H1 (cell line): ENCODE measurements around the gene ADGRG2. TPM values are rescaled to one million over a fixed set of nuclear protein-coding genes. Genes with fewer than 3 reads are reported as not detected.

Source experiments
- CTCF ChIA-PET: fragments of 300-600 bp; sonication (Branson Sonifier 250); formaldehyde crosslinking; loops from one replicate; lab custom pipeline; 2021; ENCODE audit not compliant: partially characterized antibody; lab: Charles Lee
- POLR2A ChIA-PET: fragments of 300-600 bp; sonication (Branson Sonifier 250); formaldehyde crosslinking; loops from one replicate; lab custom pipeline; 2021; ENCODE audit warnings: inconsistent platforms; ENCODE audit not compliant: partially characterized antibody; lab: Charles Lee
- DNase-seq, 2 experiments: peaks; one replicate each; pipeline versions ENCODE4 v3.0.0 to v3.0.0-alpha.2; 2010 to 2022; ENCODE audit warnings: low spot score in 2 of 2, low read depth in 1 of 2, mixed read lengths in 1 of 2
- FAIRE-seq: peaks from 2 replicates; lab custom pipeline; 2011; peaks lifted over from hg19 to GRCh38; lab: Jason Lieb, UNC
- H2AFZ ChIP-seq: 2 replicates; pipeline ENCODE4 v1.8.1; 2012; ENCODE audit warnings: low read length, inconsistent platforms
- H2AK5ac ChIP-seq: 2 replicates; pipeline ENCODE4 v1.6.1; 2013; ENCODE audit warnings: low read depth, low read length
- H2BK120ac ChIP-seq: replicated peaks from 2 replicates; pipeline ENCODE3; 2013; ENCODE audit warnings: low read depth, low read length, inconsistent platforms
- H2BK12ac ChIP-seq: 2 replicates; pipeline ENCODE4 v1.6.1; 2013; ENCODE audit warnings: low read depth, low read length
- H2BK15ac ChIP-seq: 2 replicates; pipeline ENCODE4 v1.6.1; 2013; ENCODE audit warnings: low read length
- H2BK20ac ChIP-seq: 2 replicates; pipeline ENCODE4 v1.6.1; 2013; ENCODE audit warnings: low read length
- H2BK5ac ChIP-seq: 2 replicates; pipeline ENCODE4 v1.6.1; 2013; ENCODE audit warnings: low read depth, low read length
- H3K14ac ChIP-seq: 2 replicates; pipeline ENCODE4 v1.6.1; 2013; ENCODE audit warnings: inconsistent platforms; ENCODE audit not compliant: insufficient read length
- H3K18ac ChIP-seq: 2 replicates; pipeline ENCODE4 v1.6.1; 2013; ENCODE audit warnings: low read length; ENCODE audit errors: extremely low read depth
- H3K23ac ChIP-seq: 2 replicates; pipeline ENCODE4 v1.6.1; 2013; ENCODE audit warnings: inconsistent platforms; ENCODE audit not compliant: insufficient read length
- H3K23me2 ChIP-seq: 2 replicates; pipeline ENCODE4 v1.6.1; 2013; ENCODE audit warnings: low read depth, low read length
- H3K27ac ChIP-seq: 2 replicates; pipeline ENCODE4 v1.6.1; 2011; ENCODE audit warnings: low read depth, low read length, inconsistent platforms
- H3K27me3 ChIP-seq, 4 experiments: replicated peaks in 1 of 4; 1 replicate in 1 of 4; 2 replicates in 3 of 4; pipeline versions ENCODE4 v1.6.1 to v1.8.1; 2011 to 2013; ENCODE audit warnings: low read length in 3 of 4, mild to moderate bottlenecking in 3 of 4, inconsistent platforms in 2 of 4, mixed read lengths in 2 of 4, moderate library complexity in 1 of 4; ENCODE audit not compliant: control insufficient read depth in 3 of 4, insufficient read depth in 3 of 4; ENCODE audit errors: extremely low read depth in 1 of 4
- H3K36me3 ChIP-seq, 4 experiments: 2 replicates each; pipeline versions ENCODE4 v1.6.1 to v1.8.1; 2011 to 2013; ENCODE audit warnings: mild to moderate bottlenecking in 4 of 4, low read length in 3 of 4, moderate library complexity in 2 of 4, control low read depth in 1 of 4, inconsistent platforms in 1 of 4; ENCODE audit not compliant: insufficient read depth in 4 of 4, control insufficient read depth in 2 of 4
- H3K4ac ChIP-seq: replicated peaks from 2 replicates; pipeline ENCODE3; 2013; ENCODE audit warnings: low read length, low read depth, mixed read lengths, inconsistent platforms; ENCODE audit not compliant: insufficient read length
- H3K4me1 ChIP-seq, 4 experiments: replicated peaks in 1 of 4; 1 replicate in 1 of 4; 2 replicates in 3 of 4; pipeline versions ENCODE4 v1.6.1 to v1.8.1; 2011 to 2013; ENCODE audit warnings: low read length in 3 of 4, inconsistent platforms in 2 of 4, mixed read lengths in 1 of 4; ENCODE audit not compliant: insufficient read depth in 4 of 4, control insufficient read depth in 3 of 4
- H3K4me2 ChIP-seq, 2 experiments: 2 replicates each; pipeline versions ENCODE4 v1.6.1 to v1.8.1; 2011 to 2013; ENCODE audit warnings: low read depth in 2 of 2, low read length in 2 of 2, control low read depth in 1 of 2, inconsistent platforms in 1 of 2, mild to moderate bottlenecking in 1 of 2; ENCODE audit not compliant: insufficient read depth in 1 of 2
- H3K4me3 ChIP-seq, 4 experiments: fragments of 200-600, 300-600 bp in 1 of 4; sonication (generic), shearing (Covaris generic), sonication (Bioruptor Twin) in 1 of 4; 2 replicates each; pipeline versions ENCODE4 v1.5.1 to v1.8.1; 2011 to 2016; ENCODE audit warnings: low read length in 4 of 4, low read depth in 3 of 4, control low read depth in 2 of 4, inconsistent platforms in 2 of 4, mild to moderate bottlenecking in 2 of 4, mixed read lengths in 1 of 4, moderate library complexity in 1 of 4; ENCODE audit not compliant: insufficient read depth in 2 of 4; ENCODE audit errors: extremely low read depth in 1 of 4
- H3K56ac ChIP-seq: replicated peaks from 2 replicates; pipeline ENCODE3; 2013; ENCODE audit warnings: low read depth, mild to moderate bottlenecking, mixed read lengths, low read length, inconsistent platforms; ENCODE audit not compliant: insufficient read length
- H3K79me1 ChIP-seq: 2 replicates; pipeline ENCODE4 v1.6.1; 2013; ENCODE audit warnings: low read depth, low read length, control low read depth
- H3K79me2 ChIP-seq, 2 experiments: 2 replicates each; pipeline versions ENCODE4 v1.6.1 to v1.8.1; 2012 to 2013; ENCODE audit warnings: low read length in 2 of 2, mild to moderate bottlenecking in 2 of 2, inconsistent platforms in 1 of 2; ENCODE audit not compliant: insufficient read depth in 2 of 2, control insufficient read depth in 1 of 2
- H3K9ac ChIP-seq, 4 experiments: replicated peaks in 1 of 4; 1 replicate in 1 of 4; 2 replicates in 3 of 4; pipeline versions ENCODE4 v1.6.1 to v1.8.1; 2011 to 2013; ENCODE audit warnings: low read depth in 3 of 4, low read length in 3 of 4, control low read depth in 2 of 4, mild to moderate bottlenecking in 2 of 4, moderate library complexity in 2 of 4, inconsistent platforms in 1 of 4; ENCODE audit errors: extremely low read depth in 1 of 4
- H3K9me3 ChIP-seq, 2 experiments: 2 replicates each; pipeline versions ENCODE4 v1.6.1 to v1.8.1; 2012 to 2013; ENCODE audit warnings: mild to moderate bottlenecking in 2 of 2, moderate library complexity in 2 of 2, control low read depth in 1 of 2, inconsistent platforms in 1 of 2, low read depth in 1 of 2, low read length in 1 of 2, mixed read lengths in 1 of 2; ENCODE audit not compliant: insufficient read depth in 2 of 2
- H4K20me1 ChIP-seq, 2 experiments: replicated peaks in 1 of 2; 2 replicates each; pipeline versions ENCODE3 to v1.8.1; 2011 to 2013; ENCODE audit warnings: inconsistent platforms in 2 of 2, low read length in 2 of 2, mild to moderate bottlenecking in 1 of 2; ENCODE audit not compliant: insufficient read depth in 2 of 2, control insufficient read depth in 1 of 2
- H4K5ac ChIP-seq: 2 replicates; pipeline ENCODE4 v1.6.1; 2013; ENCODE audit warnings: low read length, low read depth, mixed read lengths, inconsistent platforms; ENCODE audit not compliant: insufficient read length
- H4K8ac ChIP-seq: 2 replicates; pipeline ENCODE4 v1.8.0; 2013; ENCODE audit warnings: mild to moderate bottlenecking, moderate library complexity, low read length, inconsistent platforms; ENCODE audit not compliant: insufficient read depth; ENCODE audit errors: extremely low read depth
- H4K91ac ChIP-seq: replicated peaks from 2 replicates; pipeline ENCODE3; 2013; ENCODE audit warnings: low read length, mixed read lengths, inconsistent platforms; ENCODE audit not compliant: insufficient read length
- CBX8 ChIP-seq: fragments of 300-800, 300-1000 bp; sonication (generic); IDR thresholded peaks from 2 replicates; pipeline ENCODE4 v1.7.1; 2016; ENCODE audit warnings: low read depth, low read length, borderline replicate concordance
- CHD2 ChIP-seq: IDR thresholded peaks from 2 replicates; pipeline ENCODE4 v1.6.1; 2012; ENCODE audit warnings: low read length, improper control_type of control experiment
- EGR1 ChIP-seq: IDR thresholded peaks from 2 replicates; pipeline ENCODE4 v1.6.1; 2011; ENCODE audit warnings: low read depth, low read length, borderline replicate concordance
- HDAC6 ChIP-seq: IDR thresholded peaks from one replicate; pipeline ENCODE4 v1.7.1; 2012; ENCODE audit warnings: low read depth, mild to moderate bottlenecking, inconsistent platforms, low read length, moderate library complexity
- TAF7 ChIP-seq: optimal IDR thresholded peaks from 2 replicates; pipeline ENCODE3; 2011; ENCODE audit warnings: low read depth, mild to moderate bottlenecking, inconsistent platforms, low read length, moderate library complexity, borderline replicate concordance
- TCF12 ChIP-seq: IDR thresholded peaks from 2 replicates; pipeline ENCODE4 v1.6.1; 2011; ENCODE audit warnings: low read depth, mild to moderate bottlenecking, low read length
- WGBS, 2 experiments: shearing (Covaris generic) in 1 of 2; methylation state at CpG; one replicate each; pipeline versions ENCODE4 v1.1.6 to v1.1.7; 2013 to 2015; ENCODE audit warnings: low lambda C conversion rate in 2 of 2, mixed read lengths in 2 of 2, inconsistent platforms in 1 of 2, low coverage in 1 of 2, missing lambda C conversion rate in 1 of 2; ENCODE audit not compliant: insufficient replicate concordance in 2 of 2, insufficient coverage in 1 of 2, insufficient read length in 1 of 2; ENCODE audit errors: extremely low coverage in 1 of 2, missing lambda C conversion rate in 1 of 2; 5-methylcytosine and 5-hydroxymethylcytosine counted together
- polyA plus RNA-seq, 7 experiments: library from polyadenylated mRNA; depleted of rRNA in 3 of 7; stranded (reverse) in 5 of 7; unstranded in 2 of 7; fragments of >200 nt in 5 of 7; fragments of 200-250 nt in 2 of 7; gene quantifications; 1 replicate in 5 of 7; 2 replicates in 1 of 7; 4 replicates in 1 of 7; pipeline versions ENCODE4 v1.2.1 to v1.2.3, GENCODE V29; 2011 to 2013; ENCODE audit warnings: missing spikeins in 2 of 7, mixed read lengths in 2 of 7
- total RNA-seq: library from RNA; stranded (reverse); fragmentation: NEBNext Ultra II Directional; extraction: Animal tissue kit (Norgen Biotek cat#: 25700); gene quantifications from 2 replicates; pipeline ENCODE4 v1.2.1, GENCODE V29; 2021

The ADGRG2 gene
- total and polyA plus RNA-seq, 2 of the 8 experiments (the other 6 are each of a cell fraction or from before 2014, with no cell fraction given): 8.9 to 13.3 TPM

DNA sequence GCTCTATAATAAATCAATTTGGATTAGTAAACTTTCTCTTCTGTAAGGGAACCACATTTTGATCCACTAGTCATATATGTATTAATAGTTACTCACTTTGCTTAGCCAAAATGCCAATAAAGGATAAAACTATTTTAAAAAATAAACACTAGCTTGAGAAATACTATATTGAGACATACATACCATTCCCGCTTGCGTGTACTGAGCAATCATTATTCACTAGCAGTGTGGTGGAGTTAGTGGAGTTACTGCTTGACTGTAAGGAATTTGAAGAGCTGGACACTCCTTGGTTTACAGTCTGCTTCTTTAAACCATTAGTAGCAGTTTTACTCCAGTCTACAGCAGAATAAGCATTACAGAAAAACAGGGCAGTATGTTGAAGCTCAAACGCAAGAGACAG is 127.6 kb downstream of the ADGRG2 start:
- ChIA-PET CTCF (interaction anchor here (0.6 to 1.1 kb wide), 5 partner anchors 23 to 650 kb away, joined by 3 to 5 read pairs (median 4); no protein-coding TSS in a partner anchor), POLR2A (no interaction called here)
- Histone ChIP-seq H2AK5ac (no peak overlapping the region), H2BK5ac (no peak overlapping the region), H3K36me3 (no peaks in the 10 kb centered on the region; a peak in 1 of 8 replicates), H3K9ac (no peak overlapping the region), H2AFZ (no peak overlapping the region), H3K56ac (no peak overlapping the region), H2BK15ac (no peak overlapping the region), H3K4me1 (peaks cover 0 to 5% (median 2%) of the 10 kb centered on the region in 4 experiments; a peak in 4 of 7 replicates), H3K27ac (no peak overlapping the region), H2BK120ac (no peak overlapping the region), H3K4ac (no peak overlapping the region), H4K20me1 (no peaks in the 10 kb centered on the region), H2BK20ac (no peak overlapping the region), H3K79me2 (no peaks in the 10 kb centered on the region), H3K9me3 (no peaks in the 10 kb centered on the region), H4K5ac (no peak overlapping the region), H3K79me1 (no peaks in the 10 kb centered on the region), H3K23ac (no peak overlapping the region), H4K8ac (no peak overlapping the region), H3K14ac (no peak overlapping the region), H3K4me2 (no peak overlapping the region), H2BK12ac (no peak overlapping the region), H3K27me3 (no peaks in the 10 kb centered on the region), H3K4me3 (no peak overlapping the region), H3K18ac (no peak overlapping the region), H4K91ac (no peak overlapping the region), H3K23me2 (no peaks in the 10 kb centered on the region)
- WGBS, 2 experiments: 93% methylated on average over 3 of the region's 3 CpGs; no CpG with 5 or more reads in 1 of the 2 experiments
- no peak for DNase-seq
- no peak for FAIRE-seq
- TF ChIP-seq HDAC6 (no peak), CHD2 (no peak), CBX8 (no peak), EGR1 (no peak), TCF12 (no peak), TAF7 (no peak)
